Diencephalon (tissue), 1 donor: ENCODE data around the gene ETHE1. TPM values are rescaled to one million over a fixed set of nuclear protein-coding genes. Genes with fewer than 3 reads are reported as not detected.

Source experiments
- total RNA-seq: library from RNA; depleted of rRNA; stranded (reverse); fragments of >200 nt; gene quantifications from one replicate; pipeline ENCODE4 v1.2.3, GENCODE V29; 2014

Gene ETHE1
- total RNA-seq = 18.2 TPM

GRCh38 chr19:43526884-43527859 is at the start of gene ETHE1:
Gene ETHE1, minus strand, starts transcription at chr19:43527201. Its CDS starts 24 bp downstream, at chr19:43527177.

GRCh38 chr19:43575156-43575950 is 48.4 kb upstream of the ETHE1 start, which contains the start of the genes PINLYP and XRCC1:
Gene PINLYP, plus strand, starts transcription at chr19:43575801. Its CDS starts 1,391 bp downstream, at chr19:43577192.
Gene XRCC1, minus strand, starts transcription at chr19:43575527. Its CDS starts 69 bp downstream, at chr19:43575458.

GRCh38 chr19:43532962-43533545 is 6.1 kb upstream of the ETHE1 start, which contains the start of gene ZNF575:
Gene ZNF575, plus strand, starts transcription at chr19:43533188. Its CDS starts 1,235 bp downstream, at chr19:43534423.

GRCh38 chr19:43504426-43505185 is 22.4 kb downstream of the ETHE1 start, which contains the start of gene PHLDB3:
Gene PHLDB3, minus strand, starts transcription at chr19:43504746. Its CDS starts 628 bp downstream, at chr19:43504118.

GRCh38 chr19:43465468-43466120 is 61.4 kb downstream of the ETHE1 start, which contains the start of gene LYPD3:
Gene LYPD3, minus strand, starts transcription at chr19:43465608. Its CDS starts 37 bp downstream, at chr19:43465571.

Other genes with a start within 250 kb of the ETHE1 start
- 1.8 TPM for gene CD177, start 173.5 kb downstream of the ETHE1 start, total RNA-seq
- not detected for gene TEX101, start 112.3 kb downstream of the ETHE1 start, total RNA-seq
- gene LYPD3, start 61.6 kb downstream of the ETHE1 start, total RNA-seq = 0.46 TPM
- 3.7 TPM for gene PHLDB3, start 22.5 kb downstream of the ETHE1 start, total RNA-seq
- gene ZNF575, start 6.0 kb upstream of the ETHE1 start, total RNA-seq = 1.8 TPM
- 16.4 TPM for gene XRCC1, start 48.3 kb upstream of the ETHE1 start, total RNA-seq
- gene PINLYP, start 48.6 kb upstream of the ETHE1 start, total RNA-seq = 8.1 TPM
- gene IRGQ, start 68.9 kb upstream of the ETHE1 start, total RNA-seq = 134 TPM
- gene ZNF576, start 69.4 kb upstream of the ETHE1 start, total RNA-seq = 11.1 TPM
- gene SRRM5, start 84.9 kb upstream of the ETHE1 start, total RNA-seq = not detected
- 107 TPM for gene ZNF428, start 92.4 kb upstream of the ETHE1 start, total RNA-seq
- gene CADM4, start 112.6 kb upstream of the ETHE1 start, total RNA-seq = 93.2 TPM
- 3.7 TPM for gene PLAUR, start 143.0 kb upstream of the ETHE1 start, total RNA-seq
- not detected for gene IRGC, start 188.9 kb upstream of the ETHE1 start, total RNA-seq
- 13.4 TPM for gene SMG9, start 227.8 kb upstream of the ETHE1 start, total RNA-seq